Measurements from ENCODE around the gene DCC. TPM values are rescaled to one million over a fixed set of nuclear protein-coding genes. Genes with fewer than 3 reads are reported as not detected.
"Not testable (repeated sequence)": the region's sequence is repeated elsewhere in the genome, so short reads cannot be mapped to it uniquely, and the experiment has no call there.

The DCC gene
- total RNA-seq, 1 donor from 2014 or later, result not detected

- Mint-ChIP-seq H3K27me3 (ENCODE audit: low read depth) (no peaks in the 10 kb centered on the region), H3K4me1 (ENCODE audit: low read depth) (no peaks in the 10 kb centered on the region), H3K9me3 (ENCODE audit: low read depth) (peaks cover 13% of the 10 kb centered on the region), H3K4me3 (ENCODE audit: unreplicated experiment) (no peak overlapping the region), H3K36me3 (ENCODE audit: low read depth) (no peaks in the 10 kb centered on the region), H3K27ac (ENCODE audit: unreplicated experiment) (no peak overlapping the region)
- TF ChIP-seq, protein P1, sequence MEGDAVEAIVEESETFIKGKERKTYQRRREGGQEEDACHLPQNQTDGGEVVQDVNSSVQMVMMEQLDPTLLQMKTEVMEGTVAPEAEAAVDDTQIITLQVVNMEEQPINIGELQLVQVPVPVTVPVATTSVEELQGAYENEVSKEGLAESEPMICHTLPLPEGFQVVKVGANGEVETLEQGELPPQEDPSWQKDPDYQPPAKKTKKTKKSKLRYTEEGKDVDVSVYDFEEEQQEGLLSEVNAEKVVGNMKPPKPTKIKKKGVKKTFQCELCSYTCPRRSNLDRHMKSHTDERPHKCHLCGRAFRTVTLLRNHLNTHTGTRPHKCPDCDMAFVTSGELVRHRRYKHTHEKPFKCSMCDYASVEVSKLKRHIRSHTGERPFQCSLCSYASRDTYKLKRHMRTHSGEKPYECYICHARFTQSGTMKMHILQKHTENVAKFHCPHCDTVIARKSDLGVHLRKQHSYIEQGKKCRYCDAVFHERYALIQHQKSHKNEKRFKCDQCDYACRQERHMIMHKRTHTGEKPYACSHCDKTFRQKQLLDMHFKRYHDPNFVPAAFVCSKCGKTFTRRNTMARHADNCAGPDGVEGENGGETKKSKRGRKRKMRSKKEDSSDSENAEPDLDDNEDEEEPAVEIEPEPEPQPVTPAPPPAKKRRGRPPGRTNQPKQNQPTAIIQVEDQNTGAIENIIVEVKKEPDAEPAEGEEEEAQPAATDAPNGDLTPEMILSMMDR (IDR thresholded peaks at IDR 0.05), result no peak
- no peak for DNase-seq (ENCODE audit: low spot score)
Observed at GRCh38 chr18:53467756-53468155, 1127.8 kb downstream of the DCC start.

- not testable (repeated sequence) for DNase-seq (ENCODE audit: low spot score); H3K36me3 Mint-ChIP-seq (ENCODE audit: low read depth); H3K4me3 Mint-ChIP-seq (ENCODE audit: unreplicated experiment); H3K27ac Mint-ChIP-seq (ENCODE audit: unreplicated experiment); H3K9me3 Mint-ChIP-seq (ENCODE audit: low read depth); H3K4me1 Mint-ChIP-seq (ENCODE audit: low read depth); H3K27me3 Mint-ChIP-seq (ENCODE audit: low read depth)
Observed at GRCh38 chr18:53468173-53468572, 1128.2 kb downstream of the DCC start.

DNA sequence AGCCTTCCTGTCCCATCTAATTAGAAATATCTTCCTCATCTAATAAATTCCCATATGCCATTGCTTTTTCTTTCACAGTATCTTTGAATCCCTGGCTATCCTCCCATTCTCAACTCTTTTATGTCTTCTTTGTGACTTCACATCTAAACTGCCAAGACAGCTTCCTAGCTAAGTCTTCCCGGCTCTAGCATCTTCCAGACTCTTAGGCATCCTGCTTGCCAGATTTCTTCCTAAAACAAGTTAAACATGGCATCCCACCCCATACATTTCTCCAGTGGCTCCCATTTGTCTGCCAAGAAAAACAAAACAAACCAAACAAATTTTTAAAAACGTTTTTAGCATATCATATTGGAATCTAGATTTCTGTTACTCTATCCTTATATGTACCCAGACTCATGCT, 1132.5 kb downstream of the DCC start:
- no peaks in the 10 kb centered on the region for H3K36me3 Mint-ChIP-seq (ENCODE audit: low read depth)
- peaks cover 17% of the 10 kb centered on the region for H3K9me3 Mint-ChIP-seq (ENCODE audit: low read depth)
- H3K27me3 Mint-ChIP-seq (ENCODE audit: low read depth), result no peaks in the 10 kb centered on the region
- no peaks in the 10 kb centered on the region for H3K4me1 Mint-ChIP-seq (ENCODE audit: low read depth)
- no peak overlapping the region for H3K4me3 Mint-ChIP-seq (ENCODE audit: unreplicated experiment)
- TF ChIP-seq, protein P1 (IDR thresholded peaks at IDR 0.05), result no peak
- DNase-seq (ENCODE audit: low spot score), result no peak
- H3K27ac Mint-ChIP-seq (ENCODE audit: unreplicated experiment), result no peak overlapping the region

- no peaks in the 10 kb centered on the region for H3K27me3 Mint-ChIP-seq (ENCODE audit: low read depth)
- H3K36me3 Mint-ChIP-seq (ENCODE audit: low read depth), result no peaks in the 10 kb centered on the region
- peaks cover 12% of the 10 kb centered on the region for H3K9me3 Mint-ChIP-seq (ENCODE audit: low read depth)
- H3K27ac Mint-ChIP-seq (ENCODE audit: unreplicated experiment), result no peak overlapping the region
- no peak overlapping the region for H3K4me3 Mint-ChIP-seq (ENCODE audit: unreplicated experiment)
- DNase-seq (ENCODE audit: low spot score), result no peak
- TF ChIP-seq, protein P1 (IDR thresholded peaks at IDR 0.05), result no peak
- no peaks in the 10 kb centered on the region for H3K4me1 Mint-ChIP-seq (ENCODE audit: low read depth)
Observed at GRCh38 chr18:53478155-53478554, 1138.2 kb downstream of the DCC start.

- TF ChIP-seq, protein P1 (IDR thresholded peaks at IDR 0.05), result no peak
- Mint-ChIP-seq H3K27me3 (ENCODE audit: low read depth) (no peaks in the 10 kb centered on the region), H3K36me3 (ENCODE audit: low read depth) (no peaks in the 10 kb centered on the region), H3K4me1 (ENCODE audit: low read depth) (peaks cover 3% of the 10 kb centered on the region), H3K4me3 (ENCODE audit: unreplicated experiment) (no peak overlapping the region), H3K9me3 (ENCODE audit: low read depth) (no peaks in the 10 kb centered on the region), H3K27ac (ENCODE audit: unreplicated experiment) (no peak overlapping the region)
- DNase-seq (ENCODE audit: low spot score), result no peak
Observed at GRCh38 chr18:53486296-53486695, 1146.3 kb downstream of the DCC start.

DNA sequence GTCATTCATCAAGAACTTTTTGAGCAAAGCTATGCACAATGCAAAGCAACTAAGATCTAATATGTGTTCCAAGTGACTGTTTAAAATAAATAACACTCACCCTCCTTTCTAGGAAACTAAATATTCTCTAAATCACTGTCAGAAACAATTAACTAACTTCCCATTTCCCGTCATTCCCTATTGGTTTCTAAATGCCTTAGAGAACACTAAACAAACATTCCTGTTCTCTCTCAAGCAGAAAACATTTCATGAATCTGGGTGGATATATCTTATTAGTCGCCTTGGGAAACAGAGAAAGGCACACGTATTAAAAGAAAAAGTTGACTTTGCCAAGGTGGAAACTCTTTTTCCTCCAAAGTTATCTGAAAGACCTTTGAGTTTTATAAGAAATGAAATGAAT, 1149.3 kb downstream of the DCC start:
- Mint-ChIP-seq H3K4me1 (ENCODE audit: low read depth) (peaks cover 3% of the 10 kb centered on the region), H3K36me3 (ENCODE audit: low read depth) (no peaks in the 10 kb centered on the region)
- TF ChIP-seq, protein P1 (IDR thresholded peaks at IDR 0.05), result no peak

More for the DNA sequence above, 1149.3 kb downstream of the DCC start:
- no peaks in the 10 kb centered on the region for H3K27me3 Mint-ChIP-seq (ENCODE audit: low read depth)
- no peak overlapping the region for H3K4me3 Mint-ChIP-seq (ENCODE audit: unreplicated experiment)
- H3K27ac Mint-ChIP-seq (ENCODE audit: unreplicated experiment), result no peak overlapping the region
- H3K9me3 Mint-ChIP-seq (ENCODE audit: low read depth), result peaks cover 19% of the 10 kb centered on the region
- DNase-seq (ENCODE audit: low spot score), result no peak

All from chondrocyte (in vitro differentiated cells).